Muscle of leg (tissue), 11 donors: ENCODE measurements around the gene BRAP. TPM values are rescaled to one million over a fixed set of nuclear protein-coding genes. Genes with fewer than 3 reads are reported as not detected.
"Not testable (repeated sequence)": the region's sequence is repeated elsewhere in the genome, so short reads cannot be mapped to it uniquely, and the experiment has no call there.

ENCODE experiments used
- DNase-seq: peaks from one replicate; pipeline ENCODE4 v3.0.0; 2013
- H3K27ac ChIP-seq: one replicate; pipeline ENCODE4 v1.5.1; 2013; ENCODE audit warnings: mild to moderate bottlenecking, low read length, control low read depth
- H3K27me3 ChIP-seq: one replicate; pipeline ENCODE4 v1.6.1; 2013; ENCODE audit warnings: low read length; ENCODE audit not compliant: control insufficient read depth, insufficient read depth
- H3K36me3 ChIP-seq: one replicate; pipeline ENCODE4 v1.6.1; 2013; ENCODE audit warnings: low read length; ENCODE audit not compliant: control insufficient read depth, insufficient read depth
- H3K4me1 ChIP-seq: one replicate; pipeline ENCODE4 v1.6.1; 2013; ENCODE audit warnings: low read length; ENCODE audit not compliant: control insufficient read depth, insufficient read depth
- H3K4me3 ChIP-seq: one replicate; pipeline ENCODE4 v1.5.1; 2013; ENCODE audit warnings: low read length, control low read depth
- H3K9me3 ChIP-seq: replicated peaks from 2 replicates; pipeline ENCODE4 v1.6.1; 2013; ENCODE audit warnings: low read depth, low read length; ENCODE audit not compliant: control insufficient read depth
- WGBS: methylation state at CpG from one replicate; pipeline ENCODE4 v1.1.5; 2013; ENCODE audit warnings: missing lambda C conversion rate; ENCODE audit not compliant: insufficient coverage; 5-methylcytosine and 5-hydroxymethylcytosine counted together
- polyA plus RNA-seq, 8 donors: library from polyadenylated mRNA; unstranded; fragments of 120-200 nt; gene quantifications; one replicate each; pipeline versions ENCODE4 v1.2.1 to v1.2.3, GENCODE V29; 2013; ENCODE audit warnings: inconsistent platforms in 1 of 8, low replicate concordance in 1 of 8; ENCODE audit not compliant: insufficient read length in 8 of 8, insufficient read depth in 1 of 8
- total RNA-seq: library from RNA; stranded (reverse); fragments of 120-200 nt; gene quantifications from one replicate; pipeline ENCODE4 v1.2.4, GENCODE V29; 2013

Gene BRAP
- total and polyA plus RNA-seq, 9 donors: 8.9 to 15.4 (median 11.9) TPM

GRCh38 chr12:111600205-111600642 is 85.5 kb downstream of the BRAP start:
- no peaks in the 10 kb centered on the region for H3K36me3 ChIP-seq
- WGBS: no CpG with 5 or more reads among the region's 5 CpGs
- DNase-seq: no peak

GRCh38 chr12:111599453-111600204 is 86.1 kb downstream of the BRAP start:
- DNase-seq: peak; percentile 96
- H3K9me3 ChIP-seq: no peaks in the 10 kb centered on the region

More at GRCh38 chr12:111600205-111600642, 85.5 kb downstream of the BRAP start:
- H3K27ac ChIP-seq: peak overlapping the region; percentile 95
- no peaks in the 10 kb centered on the region for H3K27me3 ChIP-seq
- H3K4me1 ChIP-seq: peaks cover 15% of the 10 kb centered on the region
- peak overlapping the region; percentile 97 for H3K4me3 ChIP-seq
- no peaks in the 10 kb centered on the region for H3K9me3 ChIP-seq

GRCh38 chr12:111598637-111599452 is 86.9 kb downstream of the BRAP start, which contains the start of gene ATXN2:
Gene ATXN2, minus strand, starts transcription at chr12:111599315. Its CDS starts 281 bp downstream, at chr12:111599034.
- peak; percentile 87 for DNase-seq
- H3K4me1 ChIP-seq: peaks cover 15% of the 10 kb centered on the region
- H3K27me3 ChIP-seq: no peaks in the 10 kb centered on the region
- H3K4me3 ChIP-seq: peak within 1 kb of the TSS; percentile 97
- H3K36me3 ChIP-seq: no peaks in the 10 kb centered on the region
- H3K27ac ChIP-seq: peak within 1 kb of the TSS; percentile 95
- under 1% methylated on average over 94 of the region's 119 CpGs for WGBS
- H3K9me3 ChIP-seq: no peaks in the 10 kb centered on the region

More at GRCh38 chr12:111599453-111600204, 86.1 kb downstream of the BRAP start:
- no peaks in the 10 kb centered on the region for H3K36me3 ChIP-seq
- no peaks in the 10 kb centered on the region for H3K27me3 ChIP-seq
- peaks cover 15% of the 10 kb centered on the region for H3K4me1 ChIP-seq
- WGBS: 0% methylated on average over 39 of the region's 56 CpGs
- H3K27ac ChIP-seq: peak overlapping the region; percentile 95
- H3K4me3 ChIP-seq: peak overlapping the region; percentile 97

- Histone ChIP-seq H3K9me3 (no peaks in the 10 kb centered on the region), H3K36me3 (no peaks in the 10 kb centered on the region), H3K27me3 (no peaks in the 10 kb centered on the region), H3K27ac (peak overlapping the region; percentile 83), H3K4me3 (peak overlapping the region; percentile 97), H3K4me1 (peaks cover 15% of the 10 kb centered on the region)
- peak; percentile 76 for DNase-seq
- WGBS: 0% methylated on average over 26 of the region's 67 CpGs
Observed at GRCh38 chr12:111597831-111598636, 87.7 kb downstream of the BRAP start.

GRCh38 chr12:111596985-111597830 is 88.5 kb downstream of the BRAP start:
- under 1% methylated on average over 17 of the region's 33 CpGs for WGBS
- Histone ChIP-seq H3K27ac (peak overlapping the region; percentile 83), H3K4me1 (peaks cover 15% of the 10 kb centered on the region), H3K4me3 (peak overlapping the region; percentile 97), H3K27me3 (no peaks in the 10 kb centered on the region), H3K36me3 (no peaks in the 10 kb centered on the region), H3K9me3 (no peaks in the 10 kb centered on the region)
- peak; percentile 65 for DNase-seq

- H3K27me3 ChIP-seq, DNase-seq, H3K4me3 ChIP-seq, H3K9me3 ChIP-seq, H3K27ac ChIP-seq, H3K36me3 ChIP-seq: not testable (repeated sequence)
- WGBS: 100% methylated on average over 1 of the region's 15 CpGs
- peaks cover 15% of the 10 kb centered on the region for H3K4me1 ChIP-seq
Observed at GRCh38 chr12:111595341-111595835, 90.4 kb downstream of the BRAP start.

Other genes starting within 250 kb of the BRAP start
- 32.3 TPM for gene ATXN2, start 86.6 kb downstream of the BRAP start, total RNA-seq
- 10 to 100 TPM; 40.3 to 60.2 (median 52.5) TPM for gene ATXN2, start 86.6 kb downstream of the BRAP start, polyA plus RNA-seq
- gene ACAD10, start 97 bp upstream of the BRAP start, total RNA-seq: 12.9 TPM
- 10 to 100 TPM; 11.4 to 20.2 (median 16.5) TPM for gene ACAD10, start 97 bp upstream of the BRAP start, polyA plus RNA-seq
- gene ALDH2, start 81.0 kb upstream of the BRAP start, total RNA-seq: 14.6 TPM
- gene ALDH2, start 81.0 kb upstream of the BRAP start, polyA plus RNA-seq: 10 to 100 TPM; 28.4 to 52.6 (median 38.8) TPM
- gene MAPKAPK5, start 156.3 kb upstream of the BRAP start, total RNA-seq: 34.2 TPM
- 10 to 100 TPM; 28.1 to 35.3 (median 30.0) TPM for gene MAPKAPK5, start 156.3 kb upstream of the BRAP start, polyA plus RNA-seq